Pancreas (tissue), 10 donors: ENCODE data around the gene TM9SF4. TPM values are rescaled to one million over a fixed set of nuclear protein-coding genes. Genes with fewer than 3 reads are reported as not detected.

ENCODE experiments used
- ATAC-seq, 4 donors: fragments of 200-7000 bp; cut with Tn5 transposase; one replicate each; pipeline versions ENCODE4 v1.8.0 to v1.9.1; 2020; ENCODE audit warnings: mild to moderate bottlenecking in 4 of 4, moderate library complexity in 4 of 4
- DNase-seq, 6 donors: peaks; one replicate each; pipeline ENCODE4 v3.0.0-alpha.2; 2020
- FAIRE-seq: peaks from 2 replicates; lab custom pipeline; 2012; peaks lifted over from hg19 to GRCh38; lab: Jason Lieb, UNC
- H3K27ac ChIP-seq, 4 donors: fragments of 200-600 bp; sonication (generic); 1 replicate in 3 of 4; 2 replicates in 1 of 4; pipeline versions ENCODE4 v1.5.0 to v1.8.0; 2020
- H3K27me3 ChIP-seq, 4 donors: fragments of 200-600 bp; one replicate each; pipeline ENCODE4 v1.8.0; 2021
- H3K36me3 ChIP-seq, 3 donors: fragments of 200-600 bp; sonication (generic) in 1 of 3; one replicate each; pipeline versions ENCODE4 v1.5.0 to v1.8.0; 2020 to 2021
- H3K4me1 ChIP-seq, 3 donors: fragments of 200-600 bp; one replicate each; pipeline ENCODE4 v1.8.0; 2021
- H3K4me3 ChIP-seq, 4 donors: fragments of 200-600 bp; sonication (generic) in 2 of 4; one replicate each; pipeline versions ENCODE4 v1.5.0 to v1.8.0; 2020 to 2021
- H3K9me3 ChIP-seq, 4 donors: fragments of 200-600 bp; one replicate each; pipeline ENCODE4 v1.8.0; 2021
- CTCF ChIP-seq, 4 donors: fragments of 200-600 bp; sonication (generic) in 3 of 4; IDR thresholded peaks; one replicate each; pipeline versions ENCODE4 v1.5.0 to v1.8.0; 2021; ENCODE audit warnings: antibody characterized with exemption in 4 of 4
- WGBS, 2 donors: extraction: QIAGEN DNeasy Blood & Tissue Kit; methylation state at CpG; one replicate each; pipeline ENCODE4 v1.1.7; 2013; 5-methylcytosine and 5-hydroxymethylcytosine counted together
- intact Hi-C, 3 donors: fragments of 100-400 bp; cut with DNase I; formaldehyde crosslinking; loops; one replicate each; pipeline versions ENCODE4 v1.11.1 to v1.14.2; 2022
- polyA plus RNA-seq, 2 donors: library from polyadenylated mRNA; stranded (reverse); fragments of 200-250 nt; gene quantifications; one replicate each; pipeline ENCODE4 v1.2.3, GENCODE V29; 2013
- total RNA-seq, 6 donors: library from RNA; stranded (reverse); fragmentation: NEBNext Ultra II Directional in 4 of 6; extraction: Animal tissue kit (Norgen Biotek cat#: 25700) in 4 of 6; gene quantifications; one replicate each; pipeline versions ENCODE4 v1.2.1 to v1.2.4, GENCODE V29; 2021 to 2023
- donor health status: healthy with polysubstance abuse.
- donor health status: DM: no; HTN: no; CAD: no; lungs with moderate emphysema.
- donor health status: DM: no; HTN: no; CAD: no.
- donor health status: control.
- donor health status: control.
- donor health status: Bipolar disorder and iron deficiency.
- donor health status: DM: yes; HTN: yes; CAD: no.
- donor health status: DM: no; HTN: no; CAD: no.
- donor health status: DM: no; HTN: no; CAD: no.
- donor health status: DM: yes; HTN: yes; CAD: no.

The TM9SF4 gene
- total and polyA plus RNA-seq, 8 donors: 12.7 to 30.2 (median 20.9) TPM

GRCh38 chr20:32158351-32158750 is 48.8 kb downstream of the TM9SF4 start:
- peak in 1 of 6 donors; percentile 18 for DNase-seq

GRCh38 chr20:32158943-32159660 is 49.6 kb downstream of the TM9SF4 start:
- DNase-seq (peak in 1 of 6 donors; percentile 39), FAIRE-seq (no peak), ATAC-seq (no peak)
- Histone ChIP-seq H3K27me3 (no peaks in the 10 kb centered on the region), H3K9me3 (no peaks in the 10 kb centered on the region), H3K4me3 (no peak overlapping the region), H3K36me3 (peaks cover 0 to 42% (median 4%) of the 10 kb centered on the region in 3 donors), H3K4me1 (peaks cover 0 to 14% (median 0%) of the 10 kb centered on the region in 3 donors), H3K27ac (no peak overlapping the region)
- WGBS, 2 donors: 97 to 98% methylated on average over 4 of the region's 4 CpGs
- intact Hi-C loops: loop anchor here in 1 of 3 donors (10.0 kb wide), 1 partner anchor 326 kb away; no protein-coding TSS in a partner anchor
- TF ChIP-seq CTCF (IDR thresholded peaks at IDR 0.05): no peak

More at GRCh38 chr20:32158351-32158750, 48.8 kb downstream of the TM9SF4 start:
- Histone ChIP-seq H3K9me3 (no peaks in the 10 kb centered on the region), H3K27me3 (no peaks in the 10 kb centered on the region), H3K4me1 (peaks cover 0 to 14% (median 0%) of the 10 kb centered on the region in 3 donors), H3K36me3 (peaks cover 0 to 42% (median 4%) of the 10 kb centered on the region in 3 donors), H3K4me3 (no peak overlapping the region), H3K27ac (no peak overlapping the region)
- ATAC-seq: no peak
- 95 to 97% methylated on average over 11 of the region's 11 CpGs for WGBS, 2 donors
- intact Hi-C loops: loop anchor here in 1 of 3 donors (10.0 kb wide), 1 partner anchor 326 kb away; no protein-coding TSS in a partner anchor
- no peak for FAIRE-seq
- no peak for TF ChIP-seq CTCF (IDR thresholded peaks at IDR 0.05)

- ATAC-seq (no peak), DNase-seq (peak in 1 of 6 donors; percentile 30), FAIRE-seq (no peak)
- no peak overlapping the region for H3K4me3 ChIP-seq
- 76 to 95% methylated on average over 5 of the region's 5 CpGs for WGBS, 2 donors
- H3K27me3 ChIP-seq: no peaks in the 10 kb centered on the region
- H3K4me1 ChIP-seq: peaks cover 0 to 9% (median 0%) of the 10 kb centered on the region in 3 donors
- TF ChIP-seq CTCF (IDR thresholded peaks at IDR 0.05): no peak
- H3K9me3 ChIP-seq: no peaks in the 10 kb centered on the region
- H3K36me3 ChIP-seq: peaks cover 0 to 42% (median 6%) of the 10 kb centered on the region in 3 donors
- no peak overlapping the region for H3K27ac ChIP-seq
- intact Hi-C loops: loop anchor here in 1 of 3 donors (10.0 kb wide), 1 partner anchor 325 kb away; no protein-coding TSS in a partner anchor
These were observed 50.3 kb downstream of the TM9SF4 start for GRCh38 chr20:32159766-32160221.

GRCh38 chr20:32160341-32160740 is 50.8 kb downstream of the TM9SF4 start:
- no peak for TF ChIP-seq CTCF (IDR thresholded peaks at IDR 0.05)
- Histone ChIP-seq H3K4me1 (peaks cover 0 to 5% (median 0%) of the 10 kb centered on the region in 3 donors), H3K27ac (no peak overlapping the region), H3K9me3 (no peaks in the 10 kb centered on the region), H3K4me3 (no peak overlapping the region), H3K36me3 (peaks cover 0 to 47% (median 6%) of the 10 kb centered on the region in 3 donors), H3K27me3 (no peaks in the 10 kb centered on the region)
- no peak for DNase-seq
- FAIRE-seq: no peak
- ATAC-seq: no peak
- WGBS, 2 donors: 95 to 99% methylated on average over 5 of the region's 5 CpGs
- intact Hi-C loops: no loop called here
